ENCODE data around the gene ARMH1. TPM values are rescaled to one million over a fixed set of nuclear protein-coding genes. Genes with fewer than 3 reads are reported as not detected.

Gene ARMH1
- polyA plus RNA-seq, 1 of the 3 experiments (the other 2 are of a cell fraction): 6.6 TPM

DNA sequence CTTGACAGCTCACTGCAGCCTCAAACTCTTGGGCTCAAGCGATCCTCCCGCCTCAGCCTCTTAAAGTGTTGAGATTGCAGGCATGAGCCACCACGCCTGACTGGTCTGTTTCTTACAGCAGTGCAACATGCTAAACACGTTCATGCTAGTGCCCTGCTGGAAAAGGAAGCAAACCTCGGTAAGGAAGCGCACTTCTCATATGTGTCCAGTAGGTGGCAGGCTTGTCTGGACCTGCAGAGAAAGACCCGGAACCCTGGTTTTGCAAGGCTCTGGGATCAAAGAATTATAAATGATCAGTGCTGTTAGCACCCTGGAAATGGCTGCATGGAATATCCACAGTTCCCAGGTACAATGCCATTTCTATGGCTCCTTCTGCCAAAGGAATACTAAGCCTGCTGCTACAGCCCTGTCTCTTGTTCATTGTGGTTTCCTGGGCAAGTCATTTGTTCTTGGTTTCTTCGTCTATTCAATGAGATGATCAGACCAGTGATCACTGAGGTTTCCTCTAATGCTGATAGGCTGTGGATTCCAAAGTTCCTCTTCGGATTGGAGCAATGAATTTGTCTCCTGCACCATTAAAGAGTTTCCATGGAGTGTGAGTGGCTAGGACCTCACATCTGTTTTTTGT is 40.5 kb downstream of the ARMH1 start:
- 12% methylated on average over 9 of the region's 9 CpGs for WGBS (ENCODE audit: low lambda C conversion rate)
- CTCF ChIA-PET: interaction anchor here (0.5 to 7.8 kb wide), 13 partner anchors 9 to 77 kb away, joined by 3 to 52 read pairs (median 3); partner anchors contain the start of genes RNU5D-1 and TMEM53
- DNase-seq: peak; percentile 83

DNA sequence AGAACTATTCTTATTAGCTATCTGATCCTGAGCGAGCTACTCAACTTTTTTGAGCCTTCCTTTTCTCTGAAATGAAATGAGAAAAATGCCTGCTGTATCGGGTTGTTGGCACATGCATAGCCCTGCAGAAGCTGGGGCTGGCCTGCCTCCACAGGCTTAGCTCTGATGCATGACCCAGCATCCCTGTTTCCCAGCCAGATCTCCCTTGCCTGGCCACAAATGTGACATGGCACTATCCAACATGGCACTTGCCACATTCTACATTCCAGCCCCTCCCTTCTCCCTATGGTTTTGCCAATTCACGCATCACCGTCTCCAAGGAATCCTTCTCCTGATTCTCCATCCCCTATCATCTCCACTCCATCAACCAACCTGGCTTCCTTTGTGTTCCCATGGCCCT is 42.6 kb downstream of the ARMH1 start:
- H3F3A ChIP-seq (replicated peaks; ENCODE audit: insufficient read depth): peaks cover 17% of the 10 kb centered on the region
- no peaks in the 10 kb centered on the region for H3K9me3 ChIP-seq
- no peaks in the 10 kb centered on the region for H3K27me3 ChIP-seq (ENCODE audit: insufficient read depth)
- H3K27ac ChIP-seq (ENCODE audit: low read depth in 2 of 2, low read length in 1 of 2): no peak overlapping the region
- H3K9ac ChIP-seq: no peak overlapping the region
- H4K20me1 ChIP-seq (ENCODE audit: insufficient read depth): no peaks in the 10 kb centered on the region
- H3K4me2 ChIP-seq: no peak overlapping the region
- no peak for DNase-seq
- ChIA-PET POLR2A (no interaction called here), CTCF (interaction anchor here (1.8 to 7.8 kb wide), 3 partner anchors 9 to 20 kb away, joined by 5 to 52 read pairs (median 9); partner anchors contain the start of gene RNU5D-1)
- no peaks in the 10 kb centered on the region for H3K4me1 ChIP-seq (ENCODE audit: control insufficient read depth in 1 of 2, insufficient read depth in 2 of 2, low read depth in 1 of 2, low read length in 1 of 2)
- no peak overlapping the region for H2AFZ ChIP-seq (ENCODE audit: low read depth)
- WGBS (ENCODE audit: low lambda C conversion rate): 81% methylated on average over 4 of the region's 4 CpGs
- no peak overlapping the region for H3K4me3 ChIP-seq (ENCODE audit: low read depth in 2 of 2, low read length in 1 of 2)
- H3K36me3 ChIP-seq (replicated peaks in 1 of 2; ENCODE audit: control insufficient read depth in 1 of 2, insufficient read depth in 2 of 2, low read length in 1 of 2): no peaks in the 10 kb centered on the region
- no peaks in the 10 kb centered on the region for H3K79me2 ChIP-seq (ENCODE audit: insufficient read depth)
- no peaks in the 10 kb centered on the region for H3K9me2 ChIP-seq
- TF ChIP-seq MEF2A (IDR thresholded peaks at IDR 0.05; ENCODE audit: borderline replicate concordance, low read depth) (no peak), RAD21 (IDR thresholded peaks at IDR 0.05; ENCODE audit: low read length) (no peak), TCF12 (IDR thresholded peaks at IDR 0.05) (no peak), RFX5 (IDR thresholded peaks at IDR 0.05; ENCODE audit: low read length) (no peak), FOXJ3 (CRISPR knock-in tag; IDR thresholded peaks at IDR 0.05) (no peak), SMC3 (IDR thresholded peaks at IDR 0.05; ENCODE audit: low read depth, low read length) (no peak), GATA2 (CRISPR knock-in tag; IDR thresholded peaks at IDR 0.05) (no peak), RXRA (IDR thresholded peaks at IDR 0.05; ENCODE audit: borderline replicate concordance, low read depth) (no peak), NRF1 (IDR thresholded peaks at IDR 0.05; ENCODE audit: low read depth, low read length) (no peak)
- TF ChIP-seq, protein P1, sequence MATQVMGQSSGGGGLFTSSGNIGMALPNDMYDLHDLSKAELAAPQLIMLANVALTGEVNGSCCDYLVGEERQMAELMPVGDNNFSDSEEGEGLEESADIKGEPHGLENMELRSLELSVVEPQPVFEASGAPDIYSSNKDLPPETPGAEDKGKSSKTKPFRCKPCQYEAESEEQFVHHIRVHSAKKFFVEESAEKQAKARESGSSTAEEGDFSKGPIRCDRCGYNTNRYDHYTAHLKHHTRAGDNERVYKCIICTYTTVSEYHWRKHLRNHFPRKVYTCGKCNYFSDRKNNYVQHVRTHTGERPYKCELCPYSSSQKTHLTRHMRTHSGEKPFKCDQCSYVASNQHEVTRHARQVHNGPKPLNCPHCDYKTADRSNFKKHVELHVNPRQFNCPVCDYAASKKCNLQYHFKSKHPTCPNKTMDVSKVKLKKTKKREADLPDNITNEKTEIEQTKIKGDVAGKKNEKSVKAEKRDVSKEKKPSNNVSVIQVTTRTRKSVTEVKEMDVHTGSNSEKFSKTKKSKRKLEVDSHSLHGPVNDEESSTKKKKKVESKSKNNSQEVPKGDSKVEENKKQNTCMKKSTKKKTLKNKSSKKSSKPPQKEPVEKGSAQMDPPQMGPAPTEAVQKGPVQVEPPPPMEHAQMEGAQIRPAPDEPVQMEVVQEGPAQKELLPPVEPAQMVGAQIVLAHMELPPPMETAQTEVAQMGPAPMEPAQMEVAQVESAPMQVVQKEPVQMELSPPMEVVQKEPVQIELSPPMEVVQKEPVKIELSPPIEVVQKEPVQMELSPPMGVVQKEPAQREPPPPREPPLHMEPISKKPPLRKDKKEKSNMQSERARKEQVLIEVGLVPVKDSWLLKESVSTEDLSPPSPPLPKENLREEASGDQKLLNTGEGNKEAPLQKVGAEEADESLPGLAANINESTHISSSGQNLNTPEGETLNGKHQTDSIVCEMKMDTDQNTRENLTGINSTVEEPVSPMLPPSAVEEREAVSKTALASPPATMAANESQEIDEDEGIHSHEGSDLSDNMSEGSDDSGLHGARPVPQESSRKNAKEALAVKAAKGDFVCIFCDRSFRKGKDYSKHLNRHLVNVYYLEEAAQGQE (IDR thresholded peaks at IDR 0.05; ENCODE audit: low read depth, low read length): no peak
- TF ChIP-seq, protein P2, sequence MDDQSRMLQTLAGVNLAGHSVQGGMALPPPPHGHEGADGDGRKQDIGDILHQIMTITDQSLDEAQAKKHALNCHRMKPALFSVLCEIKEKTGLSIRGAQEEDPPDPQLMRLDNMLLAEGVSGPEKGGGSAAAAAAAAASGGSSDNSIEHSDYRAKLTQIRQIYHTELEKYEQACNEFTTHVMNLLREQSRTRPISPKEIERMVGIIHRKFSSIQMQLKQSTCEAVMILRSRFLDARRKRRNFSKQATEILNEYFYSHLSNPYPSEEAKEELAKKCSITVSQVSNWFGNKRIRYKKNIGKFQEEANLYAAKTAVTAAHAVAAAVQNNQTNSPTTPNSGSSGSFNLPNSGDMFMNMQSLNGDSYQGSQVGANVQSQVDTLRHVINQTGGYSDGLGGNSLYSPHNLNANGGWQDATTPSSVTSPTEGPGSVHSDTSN (IDR thresholded peaks at IDR 0.05): no peak
- TF ChIP-seq, protein P3, sequence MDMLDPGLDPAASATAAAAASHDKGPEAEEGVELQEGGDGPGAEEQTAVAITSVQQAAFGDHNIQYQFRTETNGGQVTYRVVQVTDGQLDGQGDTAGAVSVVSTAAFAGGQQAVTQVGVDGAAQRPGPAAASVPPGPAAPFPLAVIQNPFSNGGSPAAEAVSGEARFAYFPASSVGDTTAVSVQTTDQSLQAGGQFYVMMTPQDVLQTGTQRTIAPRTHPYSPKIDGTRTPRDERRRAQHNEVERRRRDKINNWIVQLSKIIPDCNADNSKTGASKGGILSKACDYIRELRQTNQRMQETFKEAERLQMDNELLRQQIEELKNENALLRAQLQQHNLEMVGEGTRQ (IDR thresholded peaks at IDR 0.05; ENCODE audit: borderline replicate concordance, low read depth, low read length): no peak
- TF ChIP-seq, protein P4, sequence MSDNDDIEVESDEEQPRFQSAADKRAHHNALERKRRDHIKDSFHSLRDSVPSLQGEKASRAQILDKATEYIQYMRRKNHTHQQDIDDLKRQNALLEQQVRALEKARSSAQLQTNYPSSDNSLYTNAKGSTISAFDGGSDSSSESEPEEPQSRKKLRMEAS (IDR thresholded peaks at IDR 0.05; ENCODE audit: low read depth): no peak

More for the DNA sequence above, 40.5 kb downstream of the ARMH1 start:
- no peaks in the 10 kb centered on the region for H3K4me1 ChIP-seq (ENCODE audit: control insufficient read depth in 1 of 2, insufficient read depth in 2 of 2, low read depth in 1 of 2, low read length in 1 of 2)
- H4K20me1 ChIP-seq (ENCODE audit: insufficient read depth): no peaks in the 10 kb centered on the region
- H3K9me2 ChIP-seq: no peaks in the 10 kb centered on the region
- no peaks in the 10 kb centered on the region for H3K36me3 ChIP-seq (replicated peaks in 1 of 2; ENCODE audit: control insufficient read depth in 1 of 2, insufficient read depth in 2 of 2, low read length in 1 of 2)
- peak; percentile 69 for TF ChIP-seq RAD21 (IDR thresholded peaks at IDR 0.05; ENCODE audit: low read length)
- peak; percentile 36; the same call in 1 of the 2 replicates for TF ChIP-seq SMC3 (IDR thresholded peaks at IDR 0.05; ENCODE audit: low read depth, low read length)
- no peak for TF ChIP-seq NRF1 (IDR thresholded peaks at IDR 0.05; ENCODE audit: low read depth, low read length)
- TF ChIP-seq EZH2phosphoT487 (IDR thresholded peaks at IDR 0.05; ENCODE audit: borderline replicate concordance, low read depth): no peak
- peak; percentile 51; the same call in 1 of the 2 replicates for TF ChIP-seq MXI1 (IDR thresholded peaks at IDR 0.05; ENCODE audit: low read depth, low read length)
- TF ChIP-seq GABPA (IDR thresholded peaks at IDR 0.05; ENCODE audit: low read depth): no peak
- TF ChIP-seq, protein P5, sequence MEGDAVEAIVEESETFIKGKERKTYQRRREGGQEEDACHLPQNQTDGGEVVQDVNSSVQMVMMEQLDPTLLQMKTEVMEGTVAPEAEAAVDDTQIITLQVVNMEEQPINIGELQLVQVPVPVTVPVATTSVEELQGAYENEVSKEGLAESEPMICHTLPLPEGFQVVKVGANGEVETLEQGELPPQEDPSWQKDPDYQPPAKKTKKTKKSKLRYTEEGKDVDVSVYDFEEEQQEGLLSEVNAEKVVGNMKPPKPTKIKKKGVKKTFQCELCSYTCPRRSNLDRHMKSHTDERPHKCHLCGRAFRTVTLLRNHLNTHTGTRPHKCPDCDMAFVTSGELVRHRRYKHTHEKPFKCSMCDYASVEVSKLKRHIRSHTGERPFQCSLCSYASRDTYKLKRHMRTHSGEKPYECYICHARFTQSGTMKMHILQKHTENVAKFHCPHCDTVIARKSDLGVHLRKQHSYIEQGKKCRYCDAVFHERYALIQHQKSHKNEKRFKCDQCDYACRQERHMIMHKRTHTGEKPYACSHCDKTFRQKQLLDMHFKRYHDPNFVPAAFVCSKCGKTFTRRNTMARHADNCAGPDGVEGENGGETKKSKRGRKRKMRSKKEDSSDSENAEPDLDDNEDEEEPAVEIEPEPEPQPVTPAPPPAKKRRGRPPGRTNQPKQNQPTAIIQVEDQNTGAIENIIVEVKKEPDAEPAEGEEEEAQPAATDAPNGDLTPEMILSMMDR (IDR thresholded peaks at IDR 0.05): peak; percentile 93
- H3K79me2 ChIP-seq (ENCODE audit: insufficient read depth): no peaks in the 10 kb centered on the region
- POLR2A ChIA-PET: no interaction called here
- peak overlapping the region in 1 of 2 experiments; percentile 24; a peak in 1 of 4 replicates for H3K4me3 ChIP-seq (ENCODE audit: low read depth in 2 of 2, low read length in 1 of 2)
- no peak overlapping the region for H3K9ac ChIP-seq
- H3F3A ChIP-seq (replicated peaks; ENCODE audit: insufficient read depth): peaks cover 4% of the 10 kb centered on the region
- no peaks in the 10 kb centered on the region for H3K27me3 ChIP-seq (ENCODE audit: insufficient read depth)
- H3K9me3 ChIP-seq: no peaks in the 10 kb centered on the region
- H3K4me2 ChIP-seq: no peak overlapping the region
- no peak overlapping the region for H3K27ac ChIP-seq (ENCODE audit: low read depth in 2 of 2, low read length in 1 of 2)
- peak overlapping the region; percentile 66; the same call in 1 of the 2 replicates for H2AFZ ChIP-seq (ENCODE audit: low read depth)
